Retinal pigment epithelial cell (primary cell): Measurements from ENCODE around the gene ANXA3.
"Not testable (repeated sequence)": the region's sequence is repeated elsewhere in the genome, so short reads cannot be mapped to it uniquely, and the experiment has no call there.

ENCODE experiments used
- DNase-seq: peaks from one replicate; pipeline ENCODE4 v3.0.0-alpha.2; 2010; ENCODE audit warnings: low read depth
- H3K4me3 ChIP-seq: 2 replicates; pipeline ENCODE4 v1.5.1; 2011; ENCODE audit warnings: mild to moderate bottlenecking, low read length, control low read depth, moderate library complexity
- TF ChIP-seq, protein P1 (sequence below): conservative IDR thresholded peaks from 2 replicates; pipeline ENCODE4 v1.5.1; 2011; ENCODE audit warnings: low read depth, low read length, control low read depth, inconsistent platforms

ANXA3 gene

DNA sequence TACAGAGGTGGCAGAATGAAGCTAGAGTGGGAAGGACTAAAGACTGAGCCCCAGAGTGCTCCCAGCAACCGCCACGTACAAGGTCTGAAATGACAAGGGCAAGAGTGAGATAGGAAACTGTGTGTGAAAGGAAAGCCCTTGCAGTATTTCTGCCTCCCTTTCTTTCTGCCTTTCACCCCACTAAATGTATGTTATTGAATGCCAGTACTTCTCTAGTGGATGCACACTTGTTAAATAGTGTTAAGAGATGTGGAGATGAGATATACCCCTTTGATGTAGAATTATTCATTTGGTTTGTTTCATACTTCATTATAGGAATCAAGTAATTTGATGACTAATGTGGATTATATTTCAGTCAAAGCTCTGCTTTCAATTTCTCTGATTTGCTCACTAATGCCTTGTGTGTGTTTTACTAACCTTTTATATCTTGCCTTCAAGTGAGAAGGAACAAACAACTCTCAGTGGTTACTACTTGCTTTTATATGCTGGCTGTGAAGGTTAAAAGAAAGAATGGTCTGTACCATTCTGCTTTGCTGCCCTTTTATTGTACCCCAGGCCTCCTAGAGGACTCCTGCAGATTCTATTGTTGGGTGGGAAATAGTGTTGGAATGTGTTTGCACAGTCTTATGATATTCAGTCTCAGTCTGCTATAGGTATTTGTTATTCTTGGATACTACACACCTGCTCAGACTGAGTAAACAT, 8.0 kb upstream of the ANXA3 start:
- TF ChIP-seq, protein P1, sequence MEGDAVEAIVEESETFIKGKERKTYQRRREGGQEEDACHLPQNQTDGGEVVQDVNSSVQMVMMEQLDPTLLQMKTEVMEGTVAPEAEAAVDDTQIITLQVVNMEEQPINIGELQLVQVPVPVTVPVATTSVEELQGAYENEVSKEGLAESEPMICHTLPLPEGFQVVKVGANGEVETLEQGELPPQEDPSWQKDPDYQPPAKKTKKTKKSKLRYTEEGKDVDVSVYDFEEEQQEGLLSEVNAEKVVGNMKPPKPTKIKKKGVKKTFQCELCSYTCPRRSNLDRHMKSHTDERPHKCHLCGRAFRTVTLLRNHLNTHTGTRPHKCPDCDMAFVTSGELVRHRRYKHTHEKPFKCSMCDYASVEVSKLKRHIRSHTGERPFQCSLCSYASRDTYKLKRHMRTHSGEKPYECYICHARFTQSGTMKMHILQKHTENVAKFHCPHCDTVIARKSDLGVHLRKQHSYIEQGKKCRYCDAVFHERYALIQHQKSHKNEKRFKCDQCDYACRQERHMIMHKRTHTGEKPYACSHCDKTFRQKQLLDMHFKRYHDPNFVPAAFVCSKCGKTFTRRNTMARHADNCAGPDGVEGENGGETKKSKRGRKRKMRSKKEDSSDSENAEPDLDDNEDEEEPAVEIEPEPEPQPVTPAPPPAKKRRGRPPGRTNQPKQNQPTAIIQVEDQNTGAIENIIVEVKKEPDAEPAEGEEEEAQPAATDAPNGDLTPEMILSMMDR: no peak
- DNase-seq: peak; percentile 39
- no peak overlapping the region for H3K4me3 ChIP-seq

DNA sequence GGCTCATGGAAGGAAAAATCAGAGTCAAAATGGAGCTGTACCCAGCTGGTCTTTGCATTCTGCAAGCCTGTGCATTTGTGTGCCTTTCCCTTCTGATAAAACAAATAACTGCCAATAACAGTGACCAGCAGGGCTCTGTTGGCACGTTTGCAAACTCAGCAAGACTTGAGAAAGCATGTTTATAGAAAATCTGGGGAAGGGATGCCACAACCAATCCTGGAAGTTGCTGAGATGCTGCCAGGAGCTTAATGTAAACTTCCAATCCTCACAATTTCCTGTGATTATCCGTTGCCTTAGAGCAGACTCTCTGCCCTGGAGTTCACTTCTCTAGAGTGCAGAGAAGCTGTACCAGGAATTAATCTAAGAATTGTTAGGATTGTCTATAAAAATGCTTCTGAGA, 6.9 kb upstream of the ANXA3 start:
- TF ChIP-seq, protein P1: no peak
- H3K4me3 ChIP-seq: no peak overlapping the region
- DNase-seq: no peak

DNA sequence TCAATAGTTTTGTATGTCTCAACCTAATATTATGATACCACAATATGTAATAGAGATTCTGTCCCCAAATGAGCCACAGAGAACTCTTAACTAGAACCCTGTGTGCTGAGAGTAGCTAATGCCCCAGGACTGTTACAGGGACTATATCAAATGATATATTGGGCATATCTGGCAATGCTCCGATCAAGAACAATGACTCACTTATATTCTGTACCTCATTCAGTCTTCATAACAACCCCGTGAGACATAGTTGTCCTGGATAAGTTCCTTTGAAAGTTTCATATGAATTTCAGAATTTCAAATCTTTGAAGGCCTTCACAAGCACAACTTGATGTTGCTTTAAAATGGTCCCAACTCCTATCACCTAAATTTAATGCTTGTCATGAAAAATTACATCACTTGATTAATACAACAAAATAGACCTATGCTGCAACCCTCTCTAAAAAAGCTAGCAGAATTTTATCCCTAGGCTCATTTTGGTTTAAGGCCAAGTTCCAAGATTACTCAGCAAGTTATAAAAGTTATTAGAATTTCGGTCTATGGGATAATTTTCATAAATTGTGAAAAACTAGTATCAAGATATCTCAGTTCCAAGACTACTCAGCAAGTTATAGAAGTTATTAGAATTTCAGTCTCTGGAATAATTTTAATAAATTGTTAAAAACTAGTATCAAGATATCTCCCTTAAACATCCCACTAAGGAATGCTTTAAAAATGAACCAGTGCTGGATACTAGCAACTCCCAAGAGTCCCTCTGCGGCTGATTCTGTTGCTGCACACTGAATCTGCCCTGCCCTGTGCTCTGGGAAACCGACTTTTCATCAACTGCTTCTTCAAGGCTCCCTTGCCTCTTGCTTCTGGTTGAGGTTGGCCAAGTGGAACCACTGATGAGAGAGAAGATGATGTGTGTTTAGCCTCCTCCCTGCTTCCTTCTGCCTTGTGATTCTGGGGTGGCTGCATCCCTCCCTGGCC, 6.0 kb upstream of the ANXA3 start:
- TF ChIP-seq, protein P1: no peak
- peak; percentile 49 for DNase-seq
- no peak overlapping the region for H3K4me3 ChIP-seq

DNA sequence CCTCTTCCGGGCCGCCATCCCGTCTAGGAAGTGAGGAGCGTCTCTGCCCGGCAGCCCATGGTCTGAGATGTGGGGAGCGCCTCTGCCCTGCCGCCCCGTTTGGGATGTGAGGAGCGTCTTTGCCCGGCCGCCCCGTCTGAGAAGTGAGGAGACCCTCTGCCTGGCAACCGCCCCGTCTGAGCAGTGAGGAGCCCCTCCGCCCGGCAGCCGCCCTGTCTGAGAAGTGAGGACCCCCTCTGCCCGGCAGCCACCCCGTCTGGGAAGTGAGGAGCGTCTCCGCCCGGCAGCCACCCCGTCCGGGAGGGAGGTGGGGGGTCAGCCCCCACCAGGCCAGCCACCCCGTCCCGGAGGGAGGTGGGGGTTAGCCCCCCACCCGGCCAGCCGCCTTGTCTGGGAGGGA, 3.7 kb upstream of the ANXA3 start:
- DNase-seq, H3K4me3 ChIP-seq: not testable (repeated sequence)

DNA sequence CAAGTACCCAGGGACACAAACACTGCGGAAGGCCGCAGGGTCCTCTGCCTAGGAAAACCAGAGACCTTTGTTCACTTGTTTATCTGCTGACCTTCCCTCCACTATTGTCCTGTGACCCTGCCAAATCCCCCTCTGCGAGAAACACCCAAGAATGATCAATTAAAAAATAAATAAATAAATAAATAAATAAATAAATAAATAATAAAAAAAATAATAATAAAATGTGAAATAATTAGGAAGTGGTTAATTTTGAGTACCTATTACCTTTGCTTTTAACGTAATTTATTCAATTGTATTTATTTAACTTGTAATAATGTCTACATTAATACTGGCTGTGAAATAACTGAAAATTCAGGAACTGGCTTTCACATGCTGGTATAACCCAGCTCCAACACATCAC, 2.7 kb upstream of the ANXA3 start:
- not testable (repeated sequence) for DNase-seq, H3K4me3 ChIP-seq

DNA sequence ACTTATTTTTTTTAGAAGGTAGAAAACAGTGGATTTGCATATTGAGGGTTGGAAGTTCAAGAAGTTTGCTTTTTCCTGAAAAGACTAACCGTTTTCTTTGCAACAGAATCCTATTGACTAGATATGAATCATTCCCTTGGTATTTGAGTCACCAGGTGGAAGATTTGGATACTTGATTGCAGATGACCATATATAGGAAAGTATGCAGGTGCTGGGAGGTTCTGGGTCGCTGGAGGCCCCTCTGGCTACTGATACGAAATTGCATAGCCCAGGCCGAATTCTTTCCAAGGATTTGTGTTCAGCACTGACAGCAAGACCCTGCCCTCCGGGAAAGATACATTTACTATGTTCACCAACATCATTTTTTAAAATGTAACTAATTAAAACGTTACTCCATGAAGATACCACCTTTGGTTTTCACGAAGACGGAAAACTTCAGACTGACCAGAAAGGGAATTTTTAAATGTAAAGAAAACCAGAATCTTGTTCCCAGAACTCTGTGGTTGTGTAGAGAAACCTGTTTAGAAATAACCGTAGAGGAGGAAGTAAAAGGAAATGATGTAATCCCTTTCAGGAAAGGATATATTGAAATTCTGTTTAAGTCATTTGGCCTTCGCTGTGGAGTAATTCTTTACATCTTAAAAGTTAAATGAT, 946 bp downstream of the ANXA3 start:
- TF ChIP-seq, protein P1: no peak
- H3K4me3 ChIP-seq: peak overlapping the region; percentile 68
- DNase-seq: peak; percentile 50

DNA sequence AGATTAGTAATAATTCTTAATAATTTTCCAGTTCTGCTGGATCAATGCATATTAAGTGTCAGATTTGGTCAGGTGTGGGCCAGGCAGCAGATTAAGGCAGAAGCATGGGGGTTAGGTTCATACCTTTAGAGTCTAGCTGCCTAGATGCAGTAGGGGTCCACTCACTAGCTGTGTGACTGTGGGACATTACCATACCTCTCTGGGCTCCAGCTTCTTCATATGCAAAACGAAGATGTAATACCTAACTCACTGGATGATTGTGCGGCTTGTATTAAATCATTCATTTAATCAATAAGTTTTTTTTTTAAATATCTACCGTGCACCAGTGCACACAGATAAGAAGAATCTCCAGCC, 1.4 kb downstream of the ANXA3 start:
- H3K4me3 ChIP-seq: peak overlapping the region; percentile 18
- no peak for DNase-seq
- TF ChIP-seq, protein P1: no peak
